GM10847 (cell line): ENCODE data around the gene GNG7.

Experiments
- POLR2A ChIP-seq: IDR thresholded peaks from 2 replicates; pipeline ENCODE4 v1.6.1; 2011; ENCODE audit not compliant: insufficient read length; ENCODE audit errors: extremely low read depth

The GNG7 gene

GRCh38 chr19:2574478-2574931, 128.0 kb downstream of the GNG7 start:
- TF ChIP-seq POLR2A = no peak

- TF ChIP-seq POLR2A = no peak
Measured at GRCh38 chr19:2573916-2574315, 128.6 kb downstream of the GNG7 start.

DNA sequence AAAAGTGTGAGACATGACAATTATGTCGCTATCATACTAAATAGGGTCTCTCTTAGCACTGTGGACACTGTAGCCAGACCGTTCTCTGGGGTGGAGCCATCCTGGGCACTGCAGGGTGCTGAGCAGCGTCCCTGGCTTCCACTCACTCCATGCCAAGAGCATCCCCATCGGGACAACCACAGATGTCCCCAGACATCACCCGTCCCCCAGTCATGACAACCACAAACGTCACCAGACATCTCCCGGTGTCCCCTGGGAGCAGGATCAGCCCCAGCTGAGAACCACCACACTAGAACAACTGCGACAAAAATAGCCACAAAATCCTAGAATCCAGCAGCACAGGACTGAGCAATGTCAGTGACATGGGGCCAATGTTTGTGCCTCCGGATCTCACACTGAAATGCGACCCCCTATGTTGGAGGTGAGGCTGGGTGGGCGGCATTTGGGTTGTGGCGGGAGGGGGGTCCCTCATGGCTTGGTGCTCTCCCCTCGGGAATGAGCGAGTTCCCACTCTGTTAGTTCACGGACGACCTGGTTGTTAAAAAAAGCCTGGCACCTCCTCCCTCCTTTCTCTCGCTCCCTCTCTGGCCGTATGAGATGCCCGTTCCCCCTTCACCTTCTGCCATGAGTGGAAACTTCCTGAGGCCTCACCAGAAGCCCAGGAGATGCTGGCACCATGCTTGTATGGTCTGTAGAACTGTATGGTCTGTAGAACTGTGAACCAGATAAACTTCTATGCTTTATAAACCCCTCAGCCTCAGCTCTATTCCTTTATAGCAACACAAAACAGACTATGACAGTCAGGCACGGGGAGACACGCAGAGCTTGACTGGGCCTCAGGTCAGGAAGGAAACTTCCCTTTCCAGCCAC, 132.7 kb downstream of the GNG7 start:
- TF ChIP-seq POLR2A = no peak

GRCh38 chr19:2567996-2568395, 134.5 kb downstream of the GNG7 start:
- TF ChIP-seq POLR2A = no peak

GRCh38 chr19:2567580-2567979, 134.9 kb downstream of the GNG7 start:
- no peak for TF ChIP-seq POLR2A

DNA sequence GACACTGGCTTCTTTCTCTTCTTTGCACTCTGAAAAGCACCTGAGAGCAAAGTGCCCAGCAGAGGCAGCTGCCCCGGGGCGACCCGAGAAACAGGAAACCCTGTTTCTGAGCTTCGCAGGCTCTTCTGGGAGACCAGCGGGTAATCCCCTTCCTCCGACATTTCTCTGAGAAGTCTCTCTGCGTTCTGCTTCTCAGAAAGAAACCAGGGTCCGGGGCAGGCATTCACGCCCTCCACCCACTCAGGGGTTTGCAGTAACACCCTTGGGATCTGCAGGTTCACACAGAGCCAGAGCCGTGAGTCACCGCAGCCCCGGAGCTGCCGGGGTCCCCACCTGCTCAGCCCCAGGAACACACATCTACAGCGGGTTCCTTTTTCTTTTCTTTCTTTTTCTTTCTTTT, 140.6 kb downstream of the GNG7 start:
- peak; percentile 13 for TF ChIP-seq POLR2A

- TF ChIP-seq POLR2A = no peak
Measured at GRCh38 chr19:2561221-2561620, 141.3 kb downstream of the GNG7 start.

DNA sequence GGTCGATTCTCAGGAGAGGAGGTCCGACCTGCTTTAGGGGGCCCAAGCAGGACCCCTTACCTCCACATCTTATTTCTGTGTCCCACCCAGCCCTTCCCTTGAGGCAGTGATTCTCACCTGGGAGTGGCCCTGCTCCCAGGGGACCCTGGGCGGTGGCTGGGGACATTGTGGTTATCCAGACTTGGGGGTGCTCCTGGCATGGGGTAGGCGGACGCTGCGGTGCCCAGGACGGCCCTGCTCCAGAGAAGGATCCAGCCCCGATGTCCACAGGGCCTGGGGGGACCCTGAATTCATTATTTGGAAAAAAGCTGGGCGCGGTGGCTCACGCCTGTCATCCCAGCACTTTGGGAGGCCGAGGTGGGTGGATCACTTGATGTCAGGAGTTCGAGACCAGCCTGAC, 142.1 kb downstream of the GNG7 start:
- TF ChIP-seq POLR2A = no peak

DNA sequence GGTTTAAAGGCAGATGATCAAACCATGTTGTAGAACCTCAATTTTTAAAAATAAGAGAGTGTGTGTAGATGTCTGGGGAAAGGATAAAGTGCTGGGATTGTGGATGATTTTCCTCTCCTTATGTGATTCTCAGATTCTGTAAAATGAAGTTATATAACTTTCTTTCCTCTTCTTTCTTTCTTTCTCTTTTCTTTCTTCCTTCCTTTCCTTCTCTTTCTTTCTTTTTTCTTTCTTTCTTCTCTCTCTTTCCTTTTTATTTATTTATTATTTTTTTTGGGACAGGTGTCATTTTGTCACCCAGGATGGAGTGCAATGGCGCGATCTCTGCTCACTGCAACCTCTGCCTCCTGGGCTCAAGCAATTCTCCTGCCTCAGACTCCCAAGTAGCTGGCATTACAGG, 144.0 kb downstream of the GNG7 start:
- TF ChIP-seq POLR2A = no peak

- TF ChIP-seq POLR2A = no peak
Measured at GRCh38 chr19:2557093-2557440, 145.4 kb downstream of the GNG7 start.

DNA sequence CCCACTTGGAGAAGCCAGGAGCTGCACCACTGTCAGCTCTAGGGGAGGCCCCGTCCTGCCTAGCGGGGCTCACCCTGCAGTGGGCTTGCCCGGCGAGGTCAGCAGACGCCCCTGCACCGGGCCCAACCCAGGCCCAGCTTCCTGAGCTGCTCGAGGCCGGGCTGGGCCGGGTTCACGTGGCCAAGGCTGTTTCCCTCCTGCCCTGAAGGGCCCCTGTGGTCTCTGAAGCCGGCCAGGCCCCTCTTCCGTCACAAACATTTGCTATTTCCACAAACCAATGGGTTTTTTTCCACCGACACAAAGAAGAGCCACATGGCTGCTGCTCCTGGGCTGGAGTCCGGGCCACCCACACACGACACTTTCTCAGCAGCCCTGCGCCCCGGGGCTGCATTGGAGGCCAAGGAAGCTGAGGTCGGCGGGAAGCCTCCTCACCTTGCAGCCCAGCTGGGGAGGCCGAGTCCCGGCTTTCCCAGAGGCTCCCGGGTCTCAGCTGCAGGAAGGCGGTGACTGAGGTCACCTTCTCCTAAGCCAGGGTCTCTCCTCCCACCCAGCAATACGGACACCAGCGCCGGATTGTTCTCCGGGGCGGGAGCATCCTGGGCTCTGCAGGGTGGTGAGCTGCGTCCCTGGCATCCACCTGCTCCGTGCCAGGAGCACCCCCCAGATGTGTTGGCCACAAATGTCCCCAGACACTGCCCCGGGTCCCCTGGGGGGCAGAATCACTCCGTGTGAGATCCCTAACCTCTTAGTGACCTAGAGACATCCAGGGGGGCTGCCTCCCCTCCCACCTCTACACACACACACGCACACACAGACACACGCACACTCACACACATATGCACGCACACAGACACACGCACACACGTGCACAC, 146.0 kb downstream of the GNG7 start:
- no peak for TF ChIP-seq POLR2A

DNA sequence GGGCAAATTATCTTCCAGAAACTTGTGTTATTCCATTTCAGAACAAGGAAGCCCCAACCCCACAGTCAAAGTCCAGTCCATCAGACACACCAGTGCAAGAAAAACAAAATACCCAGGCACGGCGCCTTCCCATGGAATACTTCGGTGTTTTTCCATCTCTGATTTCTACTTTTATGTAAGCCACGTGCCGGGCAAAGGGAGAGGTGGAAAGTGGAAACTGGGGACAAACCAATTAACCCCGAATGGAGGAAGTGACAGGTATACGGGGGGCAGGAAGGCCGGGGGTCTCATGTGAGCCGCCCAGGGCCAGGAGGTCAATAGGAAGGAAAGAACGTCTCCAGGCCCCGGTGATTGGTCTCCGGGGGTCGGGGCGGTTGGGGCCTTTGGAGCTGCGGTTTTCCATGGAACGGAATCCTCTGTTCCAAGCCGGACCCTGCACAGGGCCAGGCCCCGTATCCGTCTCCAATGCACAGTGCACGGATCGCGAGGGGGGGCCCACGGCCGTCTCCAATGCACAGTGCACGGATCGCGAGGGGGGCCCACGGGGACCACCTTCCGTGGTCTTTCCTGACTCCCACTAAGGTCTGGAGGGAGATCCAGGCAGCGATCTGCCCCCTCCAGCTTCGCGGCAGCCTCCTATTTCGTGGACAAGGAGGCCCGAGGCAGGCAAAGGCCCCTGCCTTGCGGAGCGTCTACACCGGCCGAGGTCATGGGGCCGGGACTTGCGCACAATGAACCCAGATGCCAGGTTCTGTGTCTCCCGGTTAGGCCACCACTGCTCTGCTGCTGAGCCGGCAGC, 146.9 kb downstream of the GNG7 start:
- TF ChIP-seq POLR2A = no peak

DNA sequence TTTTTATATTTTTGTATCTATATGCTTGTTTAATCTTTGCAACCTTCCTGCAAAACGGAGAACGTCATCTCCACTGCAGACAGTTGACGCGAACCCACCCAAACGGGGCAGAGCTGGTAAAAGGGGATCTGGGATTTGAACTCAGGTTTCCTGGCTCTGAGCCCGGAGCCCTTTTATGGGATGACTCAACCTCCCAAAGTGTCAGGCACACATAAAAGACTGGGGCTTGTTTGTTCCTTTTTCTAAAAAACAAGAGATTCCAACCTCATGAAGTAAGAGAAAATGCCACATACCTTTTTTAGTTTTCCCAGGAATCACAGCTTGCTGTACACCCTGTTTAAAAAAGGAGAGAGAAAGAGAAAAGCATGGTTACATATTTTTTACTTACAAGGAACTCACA, 147.6 kb downstream of the GNG7 start:
- no peak for TF ChIP-seq POLR2A

DNA sequence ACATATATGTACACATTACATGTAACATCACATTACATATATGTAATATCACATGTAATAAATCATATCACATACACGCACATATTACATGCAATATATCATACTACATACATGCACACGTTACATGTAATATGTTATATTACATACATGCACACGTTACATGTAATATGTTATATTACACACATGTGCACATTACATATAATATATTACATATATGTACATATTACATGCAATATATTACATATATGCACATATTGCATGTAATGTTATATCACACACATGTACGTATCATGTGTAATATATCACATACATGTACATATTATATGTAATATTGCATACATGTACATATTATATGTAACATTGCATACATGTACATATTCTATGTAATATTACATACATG, 149.0 kb downstream of the GNG7 start:
- TF ChIP-seq POLR2A = no peak

- TF ChIP-seq POLR2A = no peak
Measured at GRCh38 chr19:2552859-2553258, 149.6 kb downstream of the GNG7 start.
